Tibial nerve (tissue), 4 donors: ENCODE measurements around the gene FYCO1.

Experiments used
- CTCF ChIP-seq, 5 experiments: fragments of 200-600 bp in 3 of 5; fragments of 450-650 bp in 2 of 5; sonication (generic) in 3 of 5; IDR thresholded peaks; one replicate each; pipeline ENCODE4 v1.5.1; 2016 to 2019; ENCODE audit warnings: antibody characterized with exemption in 5 of 5, mild to moderate bottlenecking in 3 of 5, moderate library complexity in 2 of 5
- EP300 ChIP-seq, 2 donors: sonication (generic); formaldehyde crosslinking; IDR thresholded peaks; one replicate each; pipeline ENCODE4 v1.6.1; 2017; ENCODE audit warnings: antibody characterized with exemption in 2 of 2, mild to moderate bottlenecking in 1 of 2
- POLR2A ChIP-seq, 2 donors: fragments of 450-650 bp; IDR thresholded peaks; one replicate each; pipeline ENCODE4 v1.6.1; 2017; ENCODE audit warnings: antibody characterized with exemption in 2 of 2, mild to moderate bottlenecking in 2 of 2, moderate library complexity in 2 of 2

DNA sequence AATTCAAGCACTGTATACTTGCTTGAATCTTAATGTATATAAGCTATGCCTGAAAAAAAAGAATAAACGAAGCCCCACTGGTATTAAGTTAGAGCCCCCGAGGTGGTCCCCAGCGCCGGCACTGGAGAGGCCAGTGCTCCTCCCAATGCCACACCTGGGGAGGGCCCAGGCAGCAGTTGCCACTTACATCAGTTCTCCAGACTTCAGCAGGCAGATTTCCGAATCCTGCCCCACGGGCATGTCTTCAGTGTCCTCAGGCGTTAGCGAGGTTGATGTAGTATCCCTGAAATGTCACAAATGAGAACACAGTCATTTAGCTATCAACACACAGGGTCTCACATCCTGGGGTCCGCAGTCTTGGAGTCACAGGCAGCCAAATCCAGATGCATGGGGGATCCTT lies 59.4 kb downstream of the FYCO1 start:
- TF ChIP-seq CTCF (IDR thresholded peaks at IDR 0.05), result no peak
- TF ChIP-seq EP300 (IDR thresholded peaks at IDR 0.05), result no peak
- TF ChIP-seq POLR2A (IDR thresholded peaks at IDR 0.05), result no peak
